MM.1S (cell line): Measurements from ENCODE around the gene MAP3K13.
"Not testable (repeated sequence)": the region's sequence is repeated elsewhere in the genome, so short reads cannot be mapped to it uniquely, and the experiment has no call there.

Experiments used
- DNase-seq: peaks from one replicate; pipeline ENCODE4 v3.0.0-alpha.2; 2015
- H2AFZ ChIP-seq: fragments of 300-600 bp; sonication (generic); 2 replicates; pipeline ENCODE4 v1.6.0; 2016; ENCODE audit warnings: antibody characterized with exemption, low read length
- H3F3A ChIP-seq: fragments of 300-600 bp; sonication (generic); 2 replicates; pipeline ENCODE4 v1.6.1; 2016; ENCODE audit warnings: mild to moderate bottlenecking, antibody characterized with exemption, low read length, moderate library complexity, mixed read lengths; ENCODE audit not compliant: insufficient read depth
- H3K27ac ChIP-seq: fragments of 300-600 bp; sonication (generic); 2 replicates; pipeline ENCODE4 v1.5.1; 2016; ENCODE audit warnings: mild to moderate bottlenecking, low read length
- H3K27me3 ChIP-seq: fragments of 300-600 bp; sonication (generic); replicated peaks from 2 replicates; pipeline ENCODE4 v1.6.0; 2016; ENCODE audit warnings: low read length; ENCODE audit not compliant: insufficient read depth
- H3K36me3 ChIP-seq: fragments of 300-600 bp; sonication (generic); replicated peaks from 2 replicates; pipeline ENCODE4 v1.6.1; 2016; ENCODE audit warnings: mild to moderate bottlenecking, low read length, mixed read lengths; ENCODE audit not compliant: insufficient read depth
- H3K4me1 ChIP-seq: fragments of 300-600 bp; sonication (generic); 2 replicates; pipeline ENCODE4 v1.6.1; 2016; ENCODE audit warnings: low read length, mixed read lengths
- H3K4me2 ChIP-seq: fragments of 300-600 bp; sonication (generic); 2 replicates; pipeline ENCODE4 v1.6.0; 2016; ENCODE audit warnings: low read depth, low read length
- H3K4me3 ChIP-seq: fragments of 300-600 bp; sonication (generic); 2 replicates; pipeline ENCODE4 v1.5.1; 2016; ENCODE audit warnings: low read length, mixed read lengths
- H3K79me2 ChIP-seq: fragments of 300-600 bp; sonication (generic); 2 replicates; pipeline ENCODE4 v1.6.1; 2016; ENCODE audit warnings: mixed run types, low read length, mixed read lengths
- H3K9ac ChIP-seq: fragments of 300-600 bp; sonication (generic); 2 replicates; pipeline ENCODE4 v1.6.1; 2016; ENCODE audit warnings: low read length, mixed read lengths
- H3K9me2 ChIP-seq: fragments of 300-600 bp; sonication (generic); replicated peaks from 2 replicates; pipeline ENCODE4 v1.6.1; 2016; ENCODE audit warnings: mild to moderate bottlenecking, low read length, mixed read lengths; ENCODE audit not compliant: insufficient read depth
- H3K9me3 ChIP-seq: fragments of 300-600 bp; sonication (generic); replicated peaks from 2 replicates; pipeline ENCODE4 v1.6.1; 2016; ENCODE audit warnings: mild to moderate bottlenecking, low read length, mixed read lengths; ENCODE audit not compliant: insufficient read depth
- H4K20me1 ChIP-seq: fragments of 300-600 bp; sonication (generic); 2 replicates; pipeline ENCODE4 v1.6.1; 2016; ENCODE audit warnings: mild to moderate bottlenecking, low read length, moderate library complexity, mixed read lengths; ENCODE audit not compliant: insufficient read depth
- EZH2 ChIP-seq: fragments of 300-600 bp; sonication (generic); optimal IDR thresholded peaks from 2 replicates; pipeline ENCODE3; 2017; ENCODE audit warnings: low read depth, mild to moderate bottlenecking, antibody characterized with exemption, low read length, mixed read lengths
- EZH2phosphoT487 ChIP-seq: fragments of 300-600 bp; sonication (generic); IDR thresholded peaks from 2 replicates; pipeline ENCODE4 v1.6.1; 2018; ENCODE audit warnings: antibody characterized with exemption, low read length
- TF ChIP-seq, protein P1 (sequence below): fragments of 300-600 bp; sonication (generic); IDR thresholded peaks from 2 replicates; pipeline ENCODE4 v1.5.1; 2016; ENCODE audit warnings: antibody characterized with exemption, low read length, mixed read lengths

MAP3K13 gene

DNA sequence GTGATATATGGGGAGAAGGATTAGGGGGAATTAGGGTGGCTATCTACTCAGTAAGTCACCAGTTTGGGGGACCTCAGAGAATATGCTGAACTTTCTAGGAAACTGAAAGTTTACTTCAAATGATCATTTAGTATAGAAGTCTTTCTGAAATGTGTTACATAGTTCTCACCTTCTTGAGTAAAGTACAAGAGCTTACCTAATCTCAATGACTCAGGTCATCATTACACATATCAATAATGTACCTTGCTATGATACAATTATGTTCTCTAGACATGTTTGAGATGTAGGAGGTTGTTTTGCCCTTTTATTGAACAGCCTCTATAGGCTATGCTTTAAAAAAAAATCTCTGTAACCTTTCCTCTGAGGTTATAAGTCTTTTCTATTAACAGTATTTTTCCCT, 85.2 kb downstream of the MAP3K13 start:
- Histone ChIP-seq H3K4me2 (no peak overlapping the region), H3K9ac (no peak overlapping the region), H3K36me3 (peaks cover 5% of the 10 kb centered on the region; the same call in 1 of the 2 replicates), H3K27ac (no peak overlapping the region), H3K9me2 (no peaks in the 10 kb centered on the region), H3K79me2 (no peaks in the 10 kb centered on the region), H3K27me3 (no peaks in the 10 kb centered on the region), H3K4me3 (no peak overlapping the region), H3K9me3 (no peaks in the 10 kb centered on the region), H4K20me1 (no peaks in the 10 kb centered on the region), H3F3A (no peaks in the 10 kb centered on the region), H3K4me1 (no peaks in the 10 kb centered on the region), H2AFZ (no peak overlapping the region)
- TF ChIP-seq EZH2 (no peak), EZH2phosphoT487 (no peak)
- TF ChIP-seq, protein P1, sequence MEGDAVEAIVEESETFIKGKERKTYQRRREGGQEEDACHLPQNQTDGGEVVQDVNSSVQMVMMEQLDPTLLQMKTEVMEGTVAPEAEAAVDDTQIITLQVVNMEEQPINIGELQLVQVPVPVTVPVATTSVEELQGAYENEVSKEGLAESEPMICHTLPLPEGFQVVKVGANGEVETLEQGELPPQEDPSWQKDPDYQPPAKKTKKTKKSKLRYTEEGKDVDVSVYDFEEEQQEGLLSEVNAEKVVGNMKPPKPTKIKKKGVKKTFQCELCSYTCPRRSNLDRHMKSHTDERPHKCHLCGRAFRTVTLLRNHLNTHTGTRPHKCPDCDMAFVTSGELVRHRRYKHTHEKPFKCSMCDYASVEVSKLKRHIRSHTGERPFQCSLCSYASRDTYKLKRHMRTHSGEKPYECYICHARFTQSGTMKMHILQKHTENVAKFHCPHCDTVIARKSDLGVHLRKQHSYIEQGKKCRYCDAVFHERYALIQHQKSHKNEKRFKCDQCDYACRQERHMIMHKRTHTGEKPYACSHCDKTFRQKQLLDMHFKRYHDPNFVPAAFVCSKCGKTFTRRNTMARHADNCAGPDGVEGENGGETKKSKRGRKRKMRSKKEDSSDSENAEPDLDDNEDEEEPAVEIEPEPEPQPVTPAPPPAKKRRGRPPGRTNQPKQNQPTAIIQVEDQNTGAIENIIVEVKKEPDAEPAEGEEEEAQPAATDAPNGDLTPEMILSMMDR, result no peak
- no peak for DNase-seq

DNA sequence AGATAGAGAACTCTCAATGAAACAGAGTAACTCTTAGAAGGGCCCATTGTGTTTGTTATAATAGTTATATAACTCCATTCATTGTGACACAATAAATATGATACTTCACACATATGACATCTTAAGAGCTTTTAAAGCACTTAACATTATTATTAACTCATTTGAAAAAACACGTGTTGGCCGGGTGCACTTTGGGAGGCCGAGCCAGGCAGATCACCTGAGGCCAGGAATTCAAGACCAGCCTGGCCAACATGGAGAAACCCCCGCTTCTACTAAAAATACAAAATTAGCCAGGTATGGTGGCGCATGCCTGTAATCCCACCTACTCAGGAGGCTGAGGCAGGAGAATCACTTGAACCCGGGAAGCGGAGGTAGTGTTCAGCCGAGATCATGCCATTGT, 88.5 kb downstream of the MAP3K13 start:
- H3K27ac ChIP-seq, DNase-seq, H3K4me1 ChIP-seq, H3K9me3 ChIP-seq, H3K27me3 ChIP-seq, H4K20me1 ChIP-seq, H3K36me3 ChIP-seq, H3K79me2 ChIP-seq, H3K4me2 ChIP-seq, H3K9ac ChIP-seq, H3F3A ChIP-seq, H3K4me3 ChIP-seq, H2AFZ ChIP-seq, H3K9me2 ChIP-seq: not testable (repeated sequence)

DNA sequence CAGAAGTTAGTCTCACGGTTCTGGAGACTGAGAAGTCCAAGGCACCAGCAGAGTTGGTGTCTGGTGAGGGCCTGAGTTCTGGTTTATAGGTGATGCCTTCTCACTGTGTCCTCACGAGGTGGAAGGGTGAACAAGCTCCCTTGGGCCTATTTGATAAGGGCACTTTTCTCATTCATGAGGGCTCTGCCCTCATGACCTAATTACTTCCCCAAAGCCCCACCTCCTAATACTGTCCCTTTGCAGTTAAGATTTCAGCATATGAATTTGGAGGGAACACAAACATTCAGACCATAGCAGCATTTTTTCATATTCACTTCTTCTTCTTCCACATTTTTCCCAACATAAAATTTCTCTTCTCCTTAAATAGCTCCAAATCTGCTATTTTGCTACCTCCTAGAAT, 94.4 kb downstream of the MAP3K13 start:
- Histone ChIP-seq H3K4me2 (no peak overlapping the region), H4K20me1 (no peaks in the 10 kb centered on the region)
- TF ChIP-seq EZH2 (no peak), EZH2phosphoT487 (no peak)
- TF ChIP-seq, protein P1, result no peak

DNA sequence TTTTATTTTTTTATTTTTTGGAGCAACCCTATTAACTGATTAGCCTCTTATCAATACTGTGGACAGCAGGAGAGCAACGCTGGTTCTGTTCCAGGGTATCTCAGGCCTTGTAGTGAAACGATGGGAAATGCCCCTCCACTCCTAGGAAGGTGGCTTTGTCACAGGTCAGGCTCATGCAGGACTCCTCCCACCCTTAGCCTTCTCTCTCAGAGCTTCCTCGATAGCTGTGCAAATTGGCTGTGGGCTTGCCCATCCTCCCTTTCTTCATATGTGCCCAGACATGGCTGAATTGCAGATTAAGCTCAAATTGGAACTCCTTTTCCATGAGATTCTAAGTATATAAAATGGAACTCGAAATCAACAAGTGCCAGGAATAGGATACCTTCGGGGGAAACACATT, 97.4 kb downstream of the MAP3K13 start:
- no peaks in the 10 kb centered on the region for H3K9me2 ChIP-seq
- H3K36me3 ChIP-seq, result no peaks in the 10 kb centered on the region; the same call in 1 of the 2 replicates
- no peaks in the 10 kb centered on the region for H3K27me3 ChIP-seq
- no peaks in the 10 kb centered on the region for H3K79me2 ChIP-seq
- H3K27ac ChIP-seq, result no peak overlapping the region
- H2AFZ ChIP-seq, result no peak overlapping the region
- no peaks in the 10 kb centered on the region for H4K20me1 ChIP-seq
- H3K9me3 ChIP-seq, result no peaks in the 10 kb centered on the region
- DNase-seq, result no peak
- no peak overlapping the region for H3K4me3 ChIP-seq
- H3K4me1 ChIP-seq, result no peaks in the 10 kb centered on the region
- H3F3A ChIP-seq, result no peaks in the 10 kb centered on the region; the same call in 1 of the 2 replicates
- no peak overlapping the region for H3K4me2 ChIP-seq
- H3K9ac ChIP-seq, result no peak overlapping the region
- TF ChIP-seq, protein P1, result no peak
- no peak for TF ChIP-seq EZH2phosphoT487
- no peak for TF ChIP-seq EZH2

More for the DNA sequence above, 94.4 kb downstream of the MAP3K13 start:
- Histone ChIP-seq H3F3A (no peaks in the 10 kb centered on the region; the same call in 1 of the 2 replicates), H3K4me3 (no peak overlapping the region), H3K9ac (no peak overlapping the region), H3K9me3 (no peaks in the 10 kb centered on the region), H3K27ac (no peak overlapping the region), H3K9me2 (no peaks in the 10 kb centered on the region), H3K79me2 (no peaks in the 10 kb centered on the region), H3K4me1 (no peaks in the 10 kb centered on the region), H3K36me3 (peaks cover 7% of the 10 kb centered on the region; the same call in 1 of the 2 replicates), H2AFZ (no peak overlapping the region), H3K27me3 (no peaks in the 10 kb centered on the region)
- DNase-seq, result no peak
